Nephron progenitor cell (in vitro differentiated cells): ENCODE results near the gene TARP.

Experiments used
- DNase-seq: peaks from one replicate; pipeline ENCODE4 v3.0.0; 2021
- H3K27ac Mint-ChIP-seq: 2 replicates; pipeline ENCODE4 v1.8.0; 2021; ENCODE audit warnings: mild to moderate bottlenecking, moderate library complexity, mixed read lengths
- H3K27me3 Mint-ChIP-seq: 2 replicates; pipeline ENCODE4 v1.8.0; 2021; ENCODE audit warnings: mild to moderate bottlenecking, low read depth, mixed read lengths; ENCODE audit not compliant: poor library complexity
- H3K36me3 Mint-ChIP-seq: 2 replicates; pipeline ENCODE4 v1.8.0; 2021; ENCODE audit warnings: low read depth, mixed read lengths
- H3K4me1 Mint-ChIP-seq: 2 replicates; pipeline ENCODE4 v1.8.0; 2021; ENCODE audit warnings: mixed read lengths
- H3K4me3 Mint-ChIP-seq: 2 replicates; pipeline ENCODE4 v1.8.0; 2021; ENCODE audit warnings: mild to moderate bottlenecking, moderate library complexity, mixed read lengths
- H3K9me3 Mint-ChIP-seq: 2 replicates; pipeline ENCODE4 v1.8.0; 2021; ENCODE audit warnings: mild to moderate bottlenecking, moderate library complexity, mixed read lengths
- CTCF ChIP-seq: fragments of 200-600 bp; sonication (generic); IDR thresholded peaks from 2 replicates; pipeline ENCODE4 v1.5.0; 2021; ENCODE audit warnings: antibody characterized with exemption

TARP gene

GRCh38 chr7:38312821-38313220 is 39.4 kb upstream of the TARP start:
- H3K36me3 Mint-ChIP-seq: no peaks in the 10 kb centered on the region
- DNase-seq: no peak
- H3K4me3 Mint-ChIP-seq: no peak overlapping the region
- no peaks in the 10 kb centered on the region for H3K9me3 Mint-ChIP-seq
- no peak overlapping the region for H3K27ac Mint-ChIP-seq
- no peaks in the 10 kb centered on the region for H3K27me3 Mint-ChIP-seq
- no peak for TF ChIP-seq CTCF
- peaks cover 3% of the 10 kb centered on the region for H3K4me1 Mint-ChIP-seq

GRCh38 chr7:38311329-38311937 is 38.0 kb upstream of the TARP start:
- Mint-ChIP-seq H3K27ac (no peak overlapping the region), H3K9me3 (peaks cover 5% of the 10 kb centered on the region), H3K36me3 (no peaks in the 10 kb centered on the region), H3K27me3 (no peaks in the 10 kb centered on the region), H3K4me3 (no peak overlapping the region), H3K4me1 (peaks cover 6% of the 10 kb centered on the region)
- TF ChIP-seq CTCF: no peak
- DNase-seq: no peak

- no peaks in the 10 kb centered on the region for H3K27me3 Mint-ChIP-seq
- no peak overlapping the region for H3K4me3 Mint-ChIP-seq
- no peak for TF ChIP-seq CTCF
- peaks cover 9% of the 10 kb centered on the region for H3K4me1 Mint-ChIP-seq
- no peak for DNase-seq
- H3K9me3 Mint-ChIP-seq: peaks cover 5% of the 10 kb centered on the region
- H3K36me3 Mint-ChIP-seq: no peaks in the 10 kb centered on the region
- H3K27ac Mint-ChIP-seq: peak overlapping the region; percentile 66
These were observed 37.2 kb upstream of the TARP start for GRCh38 chr7:38310591-38311101.

- TF ChIP-seq CTCF: no peak
- Mint-ChIP-seq H3K9me3 (peaks cover 5% of the 10 kb centered on the region), H3K4me1 (peaks cover 9% of the 10 kb centered on the region), H3K27ac (no peak overlapping the region), H3K27me3 (no peaks in the 10 kb centered on the region), H3K4me3 (no peak overlapping the region), H3K36me3 (no peaks in the 10 kb centered on the region)
- no peak for DNase-seq
These were observed 36.1 kb upstream of the TARP start for GRCh38 chr7:38309555-38309954.

- Mint-ChIP-seq H3K4me3 (no peak overlapping the region), H3K36me3 (no peaks in the 10 kb centered on the region), H3K27ac (no peak overlapping the region), H3K4me1 (peaks cover 9% of the 10 kb centered on the region), H3K9me3 (peaks cover 5% of the 10 kb centered on the region), H3K27me3 (no peaks in the 10 kb centered on the region)
- TF ChIP-seq CTCF: no peak
- DNase-seq: no peak
These were observed 34.7 kb upstream of the TARP start for GRCh38 chr7:38308140-38308539.

- no peak for TF ChIP-seq CTCF
- Mint-ChIP-seq H3K36me3 (no peaks in the 10 kb centered on the region), H3K9me3 (peaks cover 5% of the 10 kb centered on the region), H3K27me3 (no peaks in the 10 kb centered on the region), H3K4me3 (no peak overlapping the region), H3K27ac (no peak overlapping the region), H3K4me1 (peaks cover 9% of the 10 kb centered on the region)
- no peak for DNase-seq
These were observed 34.2 kb upstream of the TARP start for GRCh38 chr7:38307640-38308039.
